Neutrophil (primary cell): ENCODE measurements around the gene GRIA1.
"Not testable (repeated sequence)": the region's sequence is repeated elsewhere in the genome, so short reads cannot be mapped to it uniquely, and the experiment has no call there.

Source experiments
- H3K27ac ChIP-seq: fragments of 200-600 bp; sonication (generic); 2 replicates; pipeline ENCODE4 v1.5.1; 2016; ENCODE audit warnings: mild to moderate bottlenecking, moderate library complexity
- H3K27me3 ChIP-seq: fragments of 200-600 bp; sonication (generic); 2 replicates; pipeline ENCODE4 v1.6.0; 2016; ENCODE audit warnings: mild to moderate bottlenecking
- H3K36me3 ChIP-seq: fragments of 200-600 bp; sonication (generic); 2 replicates; pipeline ENCODE4 v1.5.1; 2017
- H3K4me1 ChIP-seq, 2 experiments: fragments of 200-600 bp in 1 of 2; sonication (generic) in 1 of 2; 1 replicate in 1 of 2; 2 replicates in 1 of 2; pipeline versions ENCODE4 v1.5.1 to v1.6.1; 2013 to 2016; ENCODE audit warnings: low read depth in 1 of 2, low read length in 1 of 2, mild to moderate bottlenecking in 1 of 2, moderate library complexity in 1 of 2; ENCODE audit not compliant: control insufficient read depth in 1 of 2, insufficient read depth in 1 of 2
- H3K4me3 ChIP-seq, 2 experiments: fragments of 200-600 bp in 1 of 2; sonication (generic) in 1 of 2; 1 replicate in 1 of 2; 2 replicates in 1 of 2; pipeline ENCODE4 v1.5.1; 2013 to 2016; ENCODE audit warnings: low read depth in 1 of 2, low read length in 1 of 2, mild to moderate bottlenecking in 1 of 2, moderate library complexity in 1 of 2
- H3K9me3 ChIP-seq: fragments of 200-600 bp; sonication (generic); 2 replicates; pipeline ENCODE4 v1.5.1; 2016
- TF ChIP-seq, protein P1 (sequence below): fragments of 200-600 bp; sonication (generic); IDR thresholded peaks from 2 replicates; pipeline ENCODE4 v1.5.1; 2016; ENCODE audit warnings: antibody characterized with exemption

GRIA1 gene

DNA sequence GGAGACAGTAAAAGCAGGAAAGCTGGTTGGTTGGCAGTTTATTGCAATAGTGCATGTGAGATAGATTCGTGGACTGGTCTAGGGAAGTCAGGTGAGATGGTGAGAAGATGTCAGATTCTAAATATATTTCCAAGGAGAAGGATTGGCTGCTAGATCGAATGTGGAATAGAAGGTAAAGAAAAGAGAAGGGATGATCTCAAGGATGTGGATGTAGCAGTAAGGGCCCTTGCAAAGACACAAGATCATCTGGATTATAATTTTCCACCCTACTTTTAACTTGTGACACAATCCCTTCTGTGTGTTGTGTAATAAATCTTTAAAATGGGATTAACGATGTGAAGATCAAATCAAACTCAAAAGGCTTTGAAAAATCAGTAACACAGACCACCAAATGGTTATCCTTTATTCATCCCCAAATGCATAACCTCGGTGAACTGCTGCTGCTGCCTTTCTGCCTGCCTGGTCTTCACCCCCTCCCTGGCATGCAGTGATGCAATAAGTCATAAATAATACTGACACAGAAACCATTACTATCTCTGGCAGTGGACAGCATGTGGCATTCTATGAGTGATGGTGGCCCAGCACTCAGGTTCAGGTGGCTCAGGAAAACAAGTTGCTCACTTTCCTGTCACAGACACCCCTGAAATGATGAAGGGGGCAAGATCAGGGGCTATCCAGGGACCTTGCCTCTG, 369.9 kb downstream of the GRIA1 start:
- Histone ChIP-seq H3K27me3 (no peaks in the 10 kb centered on the region), H3K4me1 (no peaks in the 10 kb centered on the region), H3K4me3 (no peak overlapping the region), H3K27ac (no peak overlapping the region), H3K36me3 (no peaks in the 10 kb centered on the region), H3K9me3 (no peaks in the 10 kb centered on the region)
- TF ChIP-seq, protein P1, sequence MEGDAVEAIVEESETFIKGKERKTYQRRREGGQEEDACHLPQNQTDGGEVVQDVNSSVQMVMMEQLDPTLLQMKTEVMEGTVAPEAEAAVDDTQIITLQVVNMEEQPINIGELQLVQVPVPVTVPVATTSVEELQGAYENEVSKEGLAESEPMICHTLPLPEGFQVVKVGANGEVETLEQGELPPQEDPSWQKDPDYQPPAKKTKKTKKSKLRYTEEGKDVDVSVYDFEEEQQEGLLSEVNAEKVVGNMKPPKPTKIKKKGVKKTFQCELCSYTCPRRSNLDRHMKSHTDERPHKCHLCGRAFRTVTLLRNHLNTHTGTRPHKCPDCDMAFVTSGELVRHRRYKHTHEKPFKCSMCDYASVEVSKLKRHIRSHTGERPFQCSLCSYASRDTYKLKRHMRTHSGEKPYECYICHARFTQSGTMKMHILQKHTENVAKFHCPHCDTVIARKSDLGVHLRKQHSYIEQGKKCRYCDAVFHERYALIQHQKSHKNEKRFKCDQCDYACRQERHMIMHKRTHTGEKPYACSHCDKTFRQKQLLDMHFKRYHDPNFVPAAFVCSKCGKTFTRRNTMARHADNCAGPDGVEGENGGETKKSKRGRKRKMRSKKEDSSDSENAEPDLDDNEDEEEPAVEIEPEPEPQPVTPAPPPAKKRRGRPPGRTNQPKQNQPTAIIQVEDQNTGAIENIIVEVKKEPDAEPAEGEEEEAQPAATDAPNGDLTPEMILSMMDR, result no peak

DNA sequence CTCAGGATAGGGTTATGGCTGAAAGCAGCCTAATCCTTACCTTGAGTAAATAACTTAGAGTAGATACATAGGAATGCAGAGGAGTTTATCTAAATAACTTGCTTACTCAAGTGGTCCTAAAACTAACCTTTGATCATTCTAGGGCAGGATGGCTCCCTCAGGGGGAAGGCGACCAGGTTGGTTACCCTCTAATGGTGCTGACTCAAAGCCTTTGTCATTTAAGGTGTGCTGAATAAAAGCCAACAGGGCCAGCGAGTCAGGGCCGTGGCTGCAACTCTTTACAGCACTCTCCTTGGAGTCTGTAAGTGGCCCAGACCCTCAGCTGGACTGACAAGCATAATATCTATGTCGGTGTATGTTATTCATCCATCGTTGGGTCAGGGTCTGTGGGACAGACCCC, 372.4 kb downstream of the GRIA1 start:
- H3K27ac ChIP-seq, H3K27me3 ChIP-seq, H3K4me3 ChIP-seq, H3K4me1 ChIP-seq, H3K9me3 ChIP-seq, H3K36me3 ChIP-seq: not testable (repeated sequence)
